HG03520 (cell line): ENCODE data around the gene MED13L.

Source experiments
- ATAC-seq: cut with Tn5 transposase; IDR thresholded peaks from one replicate; pipeline ENCODE4 v1.9.1; 2021; ENCODE audit warnings: mild to moderate bottlenecking, moderate library complexity; ENCODE audit not compliant: unreplicated experiment

MED13L gene

GRCh38 chr12:116099652-116100432 is 177.7 kb downstream of the MED13L start:
- ATAC-seq = no peak

GRCh38 chr12:116096874-116097273 is 180.6 kb downstream of the MED13L start:
- ATAC-seq = no peak

GRCh38 chr12:116094475-116094874 is 183.0 kb downstream of the MED13L start:
- ATAC-seq = no peak

GRCh38 chr12:116093915-116094314 is 183.6 kb downstream of the MED13L start:
- no peak for ATAC-seq

- ATAC-seq = no peak
Observed at GRCh38 chr12:116092776-116093175, 184.7 kb downstream of the MED13L start.

GRCh38 chr12:116092162-116092561 is 185.3 kb downstream of the MED13L start:
- no peak for ATAC-seq

GRCh38 chr12:116091579-116091978 is 185.9 kb downstream of the MED13L start:
- no peak for ATAC-seq

DNA sequence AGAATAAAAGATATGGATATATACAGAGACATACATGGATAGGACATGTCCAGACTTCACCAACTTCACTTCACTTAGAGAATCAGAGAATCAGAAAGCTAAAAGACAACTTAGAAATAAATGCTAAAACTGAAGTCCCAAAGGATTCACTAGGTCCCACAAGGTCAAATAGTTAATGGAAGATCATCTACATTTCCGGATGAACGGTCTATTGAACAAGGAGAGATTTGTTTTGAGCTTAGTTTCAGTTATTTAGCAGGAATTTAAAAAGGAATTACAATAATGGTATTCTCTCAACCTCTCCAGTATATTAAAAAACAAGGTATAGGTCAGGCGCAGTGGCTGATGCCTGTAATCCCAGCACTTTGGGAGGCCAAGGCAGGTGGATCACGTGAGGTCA is 187.0 kb downstream of the MED13L start:
- ATAC-seq = no peak

GRCh38 chr12:116089080-116089479 is 188.4 kb downstream of the MED13L start:
- ATAC-seq = no peak

GRCh38 chr12:116087962-116088361 is 189.5 kb downstream of the MED13L start:
- ATAC-seq = no peak

DNA sequence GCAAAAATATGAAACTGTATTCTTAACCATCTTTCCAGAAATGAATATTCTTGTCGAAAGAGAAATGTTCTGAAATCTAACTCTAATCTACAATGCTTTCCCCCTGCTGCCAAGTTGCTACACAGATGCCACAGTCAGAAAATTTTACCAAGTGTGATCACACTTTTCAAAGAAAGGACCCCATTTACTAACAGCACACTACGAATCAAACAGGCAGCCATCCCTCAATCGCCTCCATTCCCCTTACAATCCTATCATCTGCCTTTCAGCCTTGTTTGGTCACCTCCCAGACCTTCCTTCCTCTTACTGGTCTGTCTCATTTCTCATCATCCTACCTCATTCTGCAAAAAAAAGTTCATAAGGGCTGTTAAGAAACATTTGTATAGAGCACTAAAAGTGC is 190.1 kb downstream of the MED13L start:
- ATAC-seq = no peak

- ATAC-seq = no peak
Observed at GRCh38 chr12:116080415-116080814, 197.1 kb downstream of the MED13L start.

GRCh38 chr12:116078396-116078795 is 199.1 kb downstream of the MED13L start:
- no peak for ATAC-seq

- no peak for ATAC-seq
Observed at GRCh38 chr12:116077431-116077830, 200.1 kb downstream of the MED13L start.

- ATAC-seq = no peak
Observed at GRCh38 chr12:116076399-116076798, 201.1 kb downstream of the MED13L start.

GRCh38 chr12:116074686-116075085 is 202.8 kb downstream of the MED13L start:
- no peak for ATAC-seq

DNA sequence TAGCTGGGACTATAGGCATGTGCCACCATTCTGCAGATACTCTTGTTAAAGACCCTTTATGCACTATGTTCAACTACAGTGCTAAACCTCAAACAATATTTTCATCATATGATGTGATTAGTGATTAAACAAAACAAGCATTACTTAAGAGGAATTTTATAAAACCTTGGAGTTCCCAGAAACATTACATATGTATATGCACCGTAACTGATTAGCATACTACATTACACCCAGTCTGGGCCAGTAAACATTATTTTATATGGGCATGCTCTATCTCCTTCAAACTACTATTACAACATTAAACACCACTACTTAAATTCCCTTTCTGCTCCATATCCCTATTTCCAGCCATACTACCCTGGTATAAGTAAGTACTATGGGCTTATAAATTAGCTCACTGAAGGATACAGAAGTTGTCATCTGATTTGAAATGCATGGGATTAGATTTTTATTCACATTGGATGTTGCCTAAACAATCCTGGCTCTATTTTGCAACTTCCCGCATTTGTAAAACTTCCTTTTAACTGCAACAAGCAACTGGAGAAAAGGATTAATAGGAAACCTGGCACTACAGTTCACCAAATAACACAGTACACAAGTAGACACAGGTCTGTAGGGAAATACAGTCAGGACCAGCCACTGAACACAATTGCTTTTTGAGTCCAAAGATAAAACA is 205.8 kb downstream of the MED13L start:
- no peak for ATAC-seq

GRCh38 chr12:116070444-116070843 is 207.0 kb downstream of the MED13L start:
- ATAC-seq = no peak

GRCh38 chr12:116069943-116070342 is 207.6 kb downstream of the MED13L start:
- no peak for ATAC-seq

GRCh38 chr12:116068853-116069252 is 208.6 kb downstream of the MED13L start:
- no peak for ATAC-seq

- ATAC-seq = no peak
Observed at GRCh38 chr12:116068371-116068770, 209.1 kb downstream of the MED13L start.

- ATAC-seq = no peak
Observed at GRCh38 chr12:116067892-116068291, 209.6 kb downstream of the MED13L start.
